Liver (tissue), 9 donors: ENCODE data around the gene CRYGD. TPM values are rescaled to one million over a fixed set of nuclear protein-coding genes. Genes with fewer than 3 reads are reported as not detected.

Source experiments
- DNase-seq: peaks from one replicate; pipeline ENCODE4 v3.0.0-alpha.2; 2017; ENCODE audit warnings: low spot score
- H3K27ac ChIP-seq, 2 donors: one replicate each; pipeline ENCODE4 v1.7.0; 2013; ENCODE audit warnings: inconsistent platforms in 2 of 2, low read length in 2 of 2, control low read depth in 1 of 2, low read depth in 1 of 2, mild to moderate bottlenecking in 1 of 2
- H3K27me3 ChIP-seq, 4 donors: one replicate each; pipeline versions ENCODE4 v1.6.1 to v1.7.0; 2013; ENCODE audit warnings: low read length in 3 of 4, inconsistent platforms in 1 of 4, mild to moderate bottlenecking in 1 of 4, moderate library complexity in 1 of 4; ENCODE audit not compliant: control insufficient read depth in 4 of 4, insufficient read depth in 4 of 4
- H3K36me3 ChIP-seq, 4 donors: one replicate each; pipeline versions ENCODE4 v1.6.1 to v1.7.0; 2013; ENCODE audit warnings: low read length in 3 of 4, mild to moderate bottlenecking in 3 of 4, low read depth in 1 of 4, moderate library complexity in 1 of 4; ENCODE audit not compliant: control insufficient read depth in 4 of 4, insufficient read depth in 3 of 4
- H3K4me1 ChIP-seq, 4 donors: one replicate each; pipeline versions ENCODE4 v1.6.1 to v1.7.0; 2013; ENCODE audit warnings: low read length in 3 of 4, mild to moderate bottlenecking in 3 of 4, moderate library complexity in 1 of 4; ENCODE audit not compliant: control insufficient read depth in 4 of 4, insufficient read depth in 4 of 4
- H3K4me3 ChIP-seq, 3 donors: one replicate each; pipeline versions ENCODE4 v1.6.1 to v1.7.0; 2013; ENCODE audit warnings: low read length in 3 of 3, control low read depth in 1 of 3, low read depth in 1 of 3, mild to moderate bottlenecking in 1 of 3
- H3K9ac ChIP-seq, 2 donors: one replicate each; pipeline ENCODE4 v1.7.0; 2013; ENCODE audit warnings: low read length in 2 of 2, mild to moderate bottlenecking in 2 of 2, moderate library complexity in 2 of 2, control low read depth in 1 of 2, low read depth in 1 of 2
- H3K9me3 ChIP-seq, 4 donors: one replicate each; pipeline versions ENCODE4 v1.6.1 to v1.7.0; 2013; ENCODE audit warnings: low read length in 3 of 4; ENCODE audit not compliant: control insufficient read depth in 4 of 4
- EGR1 ChIP-seq, 2 donors: IDR thresholded peaks; 2 replicates each; pipeline ENCODE4 v1.6.1; 2016 to 2018; ENCODE audit warnings: antibody characterized with exemption in 2 of 2, low read depth in 2 of 2
- FOXA1 ChIP-seq: IDR thresholded peaks from 2 replicates; pipeline ENCODE4 v1.6.1; 2016; ENCODE audit warnings: antibody characterized with exemption
- FOXA2 ChIP-seq: IDR thresholded peaks from 2 replicates; pipeline ENCODE4 v1.6.1; 2016; ENCODE audit warnings: antibody characterized with exemption
- JUND ChIP-seq, 2 donors: IDR thresholded peaks; 2 replicates each; pipeline ENCODE4 v1.6.1; 2016; ENCODE audit warnings: antibody characterized with exemption in 2 of 2
- NR2F2 ChIP-seq: IDR thresholded peaks from 2 replicates; pipeline ENCODE4 v1.6.1; 2016; ENCODE audit warnings: antibody characterized with exemption
- RAD21 ChIP-seq, 2 donors: IDR thresholded peaks; 2 replicates each; pipeline ENCODE4 v1.6.1; 2016; ENCODE audit warnings: antibody characterized with exemption in 2 of 2, mild to moderate bottlenecking in 2 of 2
- RXRA ChIP-seq, 2 donors: IDR thresholded peaks; 2 replicates each; pipeline ENCODE4 v1.6.1; 2017 to 2018; ENCODE audit warnings: antibody characterized with exemption in 2 of 2, mild to moderate bottlenecking in 1 of 2
- SP1 ChIP-seq: IDR thresholded peaks from 2 replicates; pipeline ENCODE4 v1.6.1; 2018; ENCODE audit warnings: antibody characterized with exemption, mild to moderate bottlenecking
- TAF1 ChIP-seq: conservative IDR thresholded peaks from 2 replicates; pipeline ENCODE4 v1.6.1; 2016; ENCODE audit warnings: antibody characterized with exemption, mild to moderate bottlenecking
- WGBS: extraction: QIAGEN DNeasy Blood & Tissue Kit; methylation state at CpG from one replicate; pipeline ENCODE4 v1.1.7; 2013; 5-methylcytosine and 5-hydroxymethylcytosine counted together
- polyA plus RNA-seq, 2 donors: library from polyadenylated mRNA; stranded (reverse) in 1 of 2; unstranded in 1 of 2; fragments of 200-250 nt in 1 of 2; fragments of >200 nt in 1 of 2; fragmentation: Nextera tagmentation in 1 of 2; extraction: Ambion mirVana in 1 of 2; gene quantifications; one replicate each; pipeline versions ENCODE4 v1.2.1 to v1.2.3, GENCODE V29; 2013 to 2015
- total RNA-seq, 2 donors: library from RNA; depleted of rRNA; stranded (reverse); fragments of >200 nt; gene quantifications; one replicate each; pipeline ENCODE4 v1.2.3, GENCODE V29; 2014
- TF ChIP-seq, protein P1 (sequence below): fragments of 150-350 bp; IDR thresholded peaks from 2 replicates; pipeline ENCODE4 v1.5.1; 2017; ENCODE audit warnings: improper control_type of control experiment, low read depth, low read length; ENCODE audit not compliant: missing input control
- TF ChIP-seq, protein P2 (sequence below): IDR thresholded peaks from 2 replicates; pipeline ENCODE4 v1.6.1; 2016; ENCODE audit warnings: antibody characterized with exemption
- TF ChIP-seq, protein P3 (sequence below): IDR thresholded peaks from 2 replicates; pipeline ENCODE4 v1.6.1; 2016; ENCODE audit warnings: antibody characterized with exemption, mild to moderate bottlenecking
- donor health status: healthy.
- donor health status: healthy.
- donor health status: healthy.
- donor health status: healthy.
- donor health status: healthy.

Gene CRYGD
- total and polyA plus RNA-seq, 4 donors: not detected

DNA sequence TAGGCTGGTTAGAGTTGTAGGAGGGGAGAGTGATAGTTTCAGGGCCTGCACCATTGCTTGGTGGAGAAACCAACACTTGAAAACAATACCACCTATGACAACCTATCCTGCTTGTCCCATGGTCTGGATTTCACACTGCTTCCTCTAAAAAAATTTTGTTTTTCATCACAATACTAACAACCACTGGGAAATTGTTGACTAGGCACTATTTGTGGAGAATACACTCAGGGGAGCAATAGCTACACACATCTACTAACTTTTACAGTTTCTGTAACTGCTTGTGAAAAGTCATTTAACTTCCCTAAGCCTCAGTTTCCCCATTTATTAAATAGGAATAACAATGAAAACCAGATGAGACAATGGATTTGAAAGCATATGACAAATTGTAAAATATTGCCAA, 25.8 kb upstream of the CRYGD start:
- peaks cover 0 to 3% (median 0%) of the 10 kb centered on the region in 4 donors for H3K4me1 ChIP-seq
- no peak overlapping the region for H3K9ac ChIP-seq
- H3K9me3 ChIP-seq: peaks cover 0 to 3% (median 1%) of the 10 kb centered on the region in 4 donors
- no peak overlapping the region for H3K4me3 ChIP-seq
- no peak overlapping the region for H3K27ac ChIP-seq
- TF ChIP-seq EGR1 (IDR thresholded peaks at IDR 0.05; ENCODE audit: low read depth in 2 of 2) (no peak), RAD21 (IDR thresholded peaks at IDR 0.05) (no peak)
- TF ChIP-seq, protein P1, sequence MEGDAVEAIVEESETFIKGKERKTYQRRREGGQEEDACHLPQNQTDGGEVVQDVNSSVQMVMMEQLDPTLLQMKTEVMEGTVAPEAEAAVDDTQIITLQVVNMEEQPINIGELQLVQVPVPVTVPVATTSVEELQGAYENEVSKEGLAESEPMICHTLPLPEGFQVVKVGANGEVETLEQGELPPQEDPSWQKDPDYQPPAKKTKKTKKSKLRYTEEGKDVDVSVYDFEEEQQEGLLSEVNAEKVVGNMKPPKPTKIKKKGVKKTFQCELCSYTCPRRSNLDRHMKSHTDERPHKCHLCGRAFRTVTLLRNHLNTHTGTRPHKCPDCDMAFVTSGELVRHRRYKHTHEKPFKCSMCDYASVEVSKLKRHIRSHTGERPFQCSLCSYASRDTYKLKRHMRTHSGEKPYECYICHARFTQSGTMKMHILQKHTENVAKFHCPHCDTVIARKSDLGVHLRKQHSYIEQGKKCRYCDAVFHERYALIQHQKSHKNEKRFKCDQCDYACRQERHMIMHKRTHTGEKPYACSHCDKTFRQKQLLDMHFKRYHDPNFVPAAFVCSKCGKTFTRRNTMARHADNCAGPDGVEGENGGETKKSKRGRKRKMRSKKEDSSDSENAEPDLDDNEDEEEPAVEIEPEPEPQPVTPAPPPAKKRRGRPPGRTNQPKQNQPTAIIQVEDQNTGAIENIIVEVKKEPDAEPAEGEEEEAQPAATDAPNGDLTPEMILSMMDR: no peak
- TF ChIP-seq, protein P2, sequence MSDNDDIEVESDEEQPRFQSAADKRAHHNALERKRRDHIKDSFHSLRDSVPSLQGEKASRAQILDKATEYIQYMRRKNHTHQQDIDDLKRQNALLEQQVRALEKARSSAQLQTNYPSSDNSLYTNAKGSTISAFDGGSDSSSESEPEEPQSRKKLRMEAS: no peak
- peaks cover 0 to 10% (median 0%) of the 10 kb centered on the region in 4 donors for H3K27me3 ChIP-seq
- H3K36me3 ChIP-seq: no peaks in the 10 kb centered on the region
- no peak for DNase-seq

DNA sequence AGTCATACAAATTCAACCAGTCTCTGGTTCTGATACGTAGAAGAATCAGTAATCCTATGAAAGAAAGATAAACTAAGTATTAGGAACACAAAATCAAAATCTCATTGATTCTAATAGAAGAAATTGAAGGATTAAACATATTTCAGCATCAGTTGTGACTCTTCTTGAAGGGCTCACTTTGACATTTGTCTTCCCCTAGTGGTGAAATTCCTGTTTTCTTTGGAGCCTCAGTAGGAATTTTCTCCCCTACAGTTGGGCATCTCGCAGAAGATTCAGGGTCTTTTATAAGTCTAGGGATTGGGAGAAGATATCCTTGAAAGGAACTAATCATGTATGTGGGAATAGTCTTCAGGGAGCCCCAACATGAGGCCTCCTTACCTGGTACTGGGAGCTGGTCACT, 24.5 kb upstream of the CRYGD start:
- WGBS: 85% methylated on average over 2 of the region's 2 CpGs

DNA sequence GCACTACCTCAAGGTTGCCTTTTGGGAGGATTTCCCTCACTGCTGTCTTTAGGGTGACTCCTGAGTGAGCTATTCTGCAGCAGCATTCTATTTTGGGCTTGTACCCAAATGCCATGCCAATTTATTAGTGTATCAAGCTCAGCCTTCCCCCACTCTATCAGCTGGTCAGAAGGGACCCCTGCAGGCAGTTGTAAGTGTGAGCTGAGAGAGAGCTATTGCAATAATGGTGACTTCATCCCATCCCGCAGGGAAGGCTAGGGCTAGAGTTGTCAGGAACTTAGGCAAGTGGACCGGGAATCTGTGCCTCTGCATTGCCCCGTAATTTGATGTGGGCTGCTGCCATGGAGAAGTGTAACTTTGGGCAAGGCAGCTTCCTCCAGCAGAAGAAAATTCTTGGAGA, 23.4 kb upstream of the CRYGD start:
- H3K4me3 ChIP-seq: no peak overlapping the region
- H3K9me3 ChIP-seq: peaks cover 0 to 3% (median 1%) of the 10 kb centered on the region in 4 donors
- peaks cover 0 to 8% (median 0%) of the 10 kb centered on the region in 4 donors for H3K27me3 ChIP-seq
- H3K27ac ChIP-seq: no peak overlapping the region
- DNase-seq: no peak
- 92% methylated on average over 3 of the region's 3 CpGs for WGBS
- no peaks in the 10 kb centered on the region for H3K36me3 ChIP-seq
- H3K9ac ChIP-seq: no peak overlapping the region
- H3K4me1 ChIP-seq: peaks cover 0 to 3% (median 0%) of the 10 kb centered on the region in 4 donors
- TF ChIP-seq FOXA1 (no peak), EGR1 (IDR thresholded peaks at IDR 0.05; ENCODE audit: low read depth in 2 of 2) (no peak), SP1 (no peak), TAF1 (no peak), FOXA2 (no peak), NR2F2 (no peak), RXRA (IDR thresholded peaks at IDR 0.05) (no peak), JUND (IDR thresholded peaks at IDR 0.05) (no peak), RAD21 (IDR thresholded peaks at IDR 0.05) (no peak)
- TF ChIP-seq, protein P1: no peak
- TF ChIP-seq, protein P3, sequence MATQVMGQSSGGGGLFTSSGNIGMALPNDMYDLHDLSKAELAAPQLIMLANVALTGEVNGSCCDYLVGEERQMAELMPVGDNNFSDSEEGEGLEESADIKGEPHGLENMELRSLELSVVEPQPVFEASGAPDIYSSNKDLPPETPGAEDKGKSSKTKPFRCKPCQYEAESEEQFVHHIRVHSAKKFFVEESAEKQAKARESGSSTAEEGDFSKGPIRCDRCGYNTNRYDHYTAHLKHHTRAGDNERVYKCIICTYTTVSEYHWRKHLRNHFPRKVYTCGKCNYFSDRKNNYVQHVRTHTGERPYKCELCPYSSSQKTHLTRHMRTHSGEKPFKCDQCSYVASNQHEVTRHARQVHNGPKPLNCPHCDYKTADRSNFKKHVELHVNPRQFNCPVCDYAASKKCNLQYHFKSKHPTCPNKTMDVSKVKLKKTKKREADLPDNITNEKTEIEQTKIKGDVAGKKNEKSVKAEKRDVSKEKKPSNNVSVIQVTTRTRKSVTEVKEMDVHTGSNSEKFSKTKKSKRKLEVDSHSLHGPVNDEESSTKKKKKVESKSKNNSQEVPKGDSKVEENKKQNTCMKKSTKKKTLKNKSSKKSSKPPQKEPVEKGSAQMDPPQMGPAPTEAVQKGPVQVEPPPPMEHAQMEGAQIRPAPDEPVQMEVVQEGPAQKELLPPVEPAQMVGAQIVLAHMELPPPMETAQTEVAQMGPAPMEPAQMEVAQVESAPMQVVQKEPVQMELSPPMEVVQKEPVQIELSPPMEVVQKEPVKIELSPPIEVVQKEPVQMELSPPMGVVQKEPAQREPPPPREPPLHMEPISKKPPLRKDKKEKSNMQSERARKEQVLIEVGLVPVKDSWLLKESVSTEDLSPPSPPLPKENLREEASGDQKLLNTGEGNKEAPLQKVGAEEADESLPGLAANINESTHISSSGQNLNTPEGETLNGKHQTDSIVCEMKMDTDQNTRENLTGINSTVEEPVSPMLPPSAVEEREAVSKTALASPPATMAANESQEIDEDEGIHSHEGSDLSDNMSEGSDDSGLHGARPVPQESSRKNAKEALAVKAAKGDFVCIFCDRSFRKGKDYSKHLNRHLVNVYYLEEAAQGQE: no peak
- TF ChIP-seq, protein P2: no peak

More for the DNA sequence above, 24.5 kb upstream of the CRYGD start:
- no peak for TF ChIP-seq RAD21 (IDR thresholded peaks at IDR 0.05)
- TF ChIP-seq JUND (IDR thresholded peaks at IDR 0.05): no peak
- TF ChIP-seq, protein P1: peak; percentile 14
- Histone ChIP-seq H3K4me3 (no peak overlapping the region), H3K9me3 (peaks cover 0 to 3% (median 1%) of the 10 kb centered on the region in 4 donors), H3K27me3 (peaks cover 0 to 8% (median 0%) of the 10 kb centered on the region in 4 donors), H3K27ac (no peak overlapping the region), H3K4me1 (peaks cover 0 to 3% (median 0%) of the 10 kb centered on the region in 4 donors), H3K36me3 (no peaks in the 10 kb centered on the region), H3K9ac (no peak overlapping the region)
- DNase-seq: no peak
